HUES48 (cell line): Measurements from ENCODE around the gene ERFL.
"Not testable (repeated sequence)": the region's sequence is repeated elsewhere in the genome, so short reads cannot be mapped to it uniquely, and the experiment has no call there.

Experiments used
- H3K27ac ChIP-seq: one replicate; pipeline ENCODE4 v1.7.0; 2013; ENCODE audit warnings: low read depth, low read length, inconsistent platforms
- H3K27me3 ChIP-seq: 2 replicates; pipeline ENCODE4 v1.6.1; 2013; ENCODE audit warnings: mild to moderate bottlenecking, low read length; ENCODE audit not compliant: control insufficient read depth, insufficient read depth
- H3K36me3 ChIP-seq: 2 replicates; pipeline ENCODE4 v1.6.1; 2013; ENCODE audit warnings: low read length; ENCODE audit not compliant: control insufficient read depth, insufficient read depth
- H3K4me1 ChIP-seq: 2 replicates; pipeline ENCODE4 v1.6.1; 2013; ENCODE audit warnings: mild to moderate bottlenecking, low read length; ENCODE audit not compliant: control insufficient read depth, insufficient read depth
- H3K4me3 ChIP-seq: 2 replicates; pipeline ENCODE4 v1.5.1; 2013; ENCODE audit warnings: mild to moderate bottlenecking, low read depth, low read length
- H3K9ac ChIP-seq: 2 replicates; pipeline ENCODE4 v1.6.1; 2013; ENCODE audit warnings: mild to moderate bottlenecking, low read depth, low read length, moderate library complexity
- H3K9me3 ChIP-seq: 2 replicates; pipeline ENCODE4 v1.6.1; 2013; ENCODE audit warnings: low read length; ENCODE audit not compliant: control insufficient read depth, insufficient read depth

Gene ERFL

DNA sequence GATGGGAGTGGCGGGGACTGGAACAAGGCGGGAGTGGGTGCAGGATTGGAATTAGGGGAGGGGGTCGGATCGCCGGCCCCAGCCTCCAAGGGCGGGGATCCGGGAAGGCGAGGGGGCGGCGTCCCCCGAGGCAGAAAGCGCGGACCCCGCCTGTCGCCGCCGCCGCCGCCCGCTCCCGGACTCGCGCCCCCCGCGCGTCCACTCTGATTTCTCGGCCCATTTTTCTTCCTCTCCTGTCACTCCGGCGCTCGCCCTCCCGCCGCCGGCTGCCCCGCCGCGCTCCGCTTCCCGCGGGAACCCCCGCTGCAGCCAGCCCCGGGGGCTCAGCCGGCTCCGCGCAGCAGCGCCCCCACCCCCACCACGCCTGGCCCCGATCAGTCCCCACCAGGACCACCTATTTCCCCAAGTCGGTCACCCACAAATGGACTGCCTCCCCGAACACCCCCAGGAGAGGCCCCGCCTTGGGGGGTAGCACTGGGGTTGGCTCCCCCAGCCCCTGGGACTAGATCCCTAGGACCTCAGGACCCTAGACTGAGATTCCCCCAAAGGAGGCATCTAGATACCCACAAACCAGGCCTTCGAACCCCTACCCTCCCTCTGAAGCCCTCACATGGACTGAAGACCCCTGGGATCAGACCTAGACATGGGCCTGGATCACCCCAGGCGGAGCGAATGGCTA is 12.6 kb upstream of the ERFL start:
- no peaks in the 10 kb centered on the region for H3K36me3 ChIP-seq
- H3K27ac ChIP-seq = no peak overlapping the region
- H3K9ac ChIP-seq = no peak overlapping the region
- H3K4me1 ChIP-seq = no peaks in the 10 kb centered on the region
- H3K27me3 ChIP-seq = peaks cover 53% of the 10 kb centered on the region
- H3K4me3 ChIP-seq = peak overlapping the region; percentile 52
- H3K9me3 ChIP-seq = no peaks in the 10 kb centered on the region

DNA sequence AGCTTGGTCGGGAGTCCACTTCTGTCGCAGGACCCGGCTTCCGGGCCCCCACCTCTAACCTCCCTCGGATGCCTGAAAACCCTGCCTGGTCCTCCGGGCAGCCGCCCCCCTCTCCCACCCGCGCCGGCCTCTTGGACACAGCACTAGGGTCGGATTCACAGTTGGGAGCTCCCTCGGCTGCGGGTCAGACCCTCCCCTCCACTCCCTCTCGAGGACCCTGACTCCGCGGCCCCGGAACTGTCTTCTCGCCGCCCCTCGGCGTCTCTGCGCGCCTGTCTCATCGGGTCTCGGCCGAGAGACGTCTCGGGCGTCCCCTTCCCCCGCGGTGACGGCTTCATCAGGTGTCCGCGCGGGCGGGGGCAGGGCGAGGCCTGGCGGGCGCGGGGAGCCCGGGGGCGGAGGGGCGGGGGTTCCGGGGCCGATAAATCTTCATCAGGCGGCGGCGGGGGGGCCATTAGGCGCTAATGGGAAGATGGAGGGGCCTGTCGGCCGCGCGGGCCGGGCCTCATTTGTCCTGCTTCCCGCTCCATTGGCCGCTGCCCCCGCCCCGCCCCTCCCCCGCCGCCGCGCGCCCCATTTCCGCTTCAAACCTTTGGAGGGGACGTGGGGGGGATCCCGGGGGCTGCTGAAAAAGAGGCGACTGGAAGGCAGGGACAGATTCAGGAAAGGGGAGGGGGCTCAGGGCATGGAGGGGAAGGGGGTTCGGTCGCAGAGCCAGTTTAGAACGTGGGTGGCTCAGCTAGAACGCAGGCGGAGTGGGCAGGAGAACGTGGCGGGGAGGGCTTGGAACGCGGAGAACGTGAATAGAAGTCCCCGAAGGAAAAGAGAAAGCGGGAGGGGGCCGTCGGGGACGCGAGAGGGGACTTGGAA is 11.8 kb upstream of the ERFL start:
- H3K9ac ChIP-seq = no peak overlapping the region
- peak overlapping the region; percentile 52 for H3K4me3 ChIP-seq
- no peaks in the 10 kb centered on the region for H3K36me3 ChIP-seq
- H3K27me3 ChIP-seq = peaks cover 61% of the 10 kb centered on the region
- H3K4me1 ChIP-seq = no peaks in the 10 kb centered on the region
- H3K27ac ChIP-seq = no peak overlapping the region
- no peaks in the 10 kb centered on the region for H3K9me3 ChIP-seq

DNA sequence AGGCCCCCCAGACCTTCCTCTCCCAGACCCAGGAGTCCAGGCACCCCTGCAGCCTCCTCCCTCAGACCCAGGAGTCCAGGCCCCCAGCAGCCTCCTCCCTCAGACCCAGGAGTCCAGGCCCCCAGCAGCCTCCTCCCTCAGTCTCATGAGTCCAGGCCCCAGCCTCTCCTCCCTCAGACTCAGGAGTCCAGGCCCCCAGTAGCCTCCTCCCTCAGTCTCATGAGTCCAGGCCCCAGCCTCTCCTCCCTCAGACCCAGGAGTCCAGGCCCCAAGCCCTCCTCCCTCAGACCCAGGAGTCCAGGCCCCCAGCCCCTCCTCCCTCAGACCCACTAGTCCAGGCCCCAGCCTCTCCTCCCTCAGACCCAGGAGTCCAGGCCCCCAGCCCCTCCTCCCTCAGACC is 11.0 kb upstream of the ERFL start:
- H3K27ac ChIP-seq, H3K9ac ChIP-seq, H3K9me3 ChIP-seq, H3K4me1 ChIP-seq, H3K36me3 ChIP-seq, H3K4me3 ChIP-seq: not testable (repeated sequence)
- peaks cover 70% of the 10 kb centered on the region for H3K27me3 ChIP-seq

DNA sequence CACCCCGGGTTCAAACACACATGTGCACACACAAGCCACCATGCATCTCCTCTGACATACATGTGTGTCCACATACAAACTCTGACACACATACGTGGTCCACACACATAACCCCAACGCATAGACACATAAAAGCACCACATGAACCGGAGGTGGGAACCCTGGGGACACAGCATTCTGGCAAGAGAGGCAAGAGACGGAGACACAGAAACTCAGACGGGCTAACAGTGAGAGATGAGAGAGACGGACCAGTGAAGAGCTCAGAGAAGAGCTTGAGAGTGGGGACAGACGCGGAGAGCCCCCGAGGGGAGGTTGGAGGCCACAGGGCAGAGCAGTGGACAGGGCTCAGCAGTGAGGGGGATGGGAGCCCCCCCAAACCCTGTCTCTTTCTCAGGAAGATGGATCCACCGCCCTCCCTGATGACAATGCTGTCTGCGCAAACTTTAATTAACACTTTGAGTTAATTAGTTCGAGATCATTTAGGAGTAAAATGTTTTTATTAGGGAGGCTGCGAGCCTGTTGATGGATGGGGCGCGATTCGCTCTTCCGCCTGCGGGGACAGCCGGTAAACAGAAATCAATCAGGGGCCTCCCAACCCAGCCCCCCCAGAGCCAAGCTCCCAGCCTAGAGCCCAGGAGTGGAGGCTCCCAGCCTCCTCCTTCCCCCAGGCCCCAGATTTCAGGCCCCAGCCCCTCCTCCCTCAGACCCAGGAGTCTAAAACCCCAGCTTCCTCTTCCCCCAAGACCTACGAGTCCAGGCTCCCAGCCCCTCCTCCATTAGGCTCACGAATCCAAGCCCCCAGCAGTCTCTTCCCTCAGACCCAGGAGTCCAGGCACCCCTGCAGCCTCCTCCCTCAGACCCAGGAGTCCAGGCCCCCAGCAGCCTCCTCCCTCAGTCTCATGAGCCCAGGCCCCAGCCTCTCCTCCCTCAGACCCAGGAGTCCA is 9.5 kb upstream of the ERFL start:
- Histone ChIP-seq H3K9me3 (no peaks in the 10 kb centered on the region), H3K36me3 (no peaks in the 10 kb centered on the region), H3K27me3 (peaks cover 79% of the 10 kb centered on the region), H3K27ac (no peak overlapping the region), H3K9ac (no peak overlapping the region), H3K4me3 (no peak overlapping the region), H3K4me1 (no peaks in the 10 kb centered on the region; the same call in 1 of the 2 replicates)

DNA sequence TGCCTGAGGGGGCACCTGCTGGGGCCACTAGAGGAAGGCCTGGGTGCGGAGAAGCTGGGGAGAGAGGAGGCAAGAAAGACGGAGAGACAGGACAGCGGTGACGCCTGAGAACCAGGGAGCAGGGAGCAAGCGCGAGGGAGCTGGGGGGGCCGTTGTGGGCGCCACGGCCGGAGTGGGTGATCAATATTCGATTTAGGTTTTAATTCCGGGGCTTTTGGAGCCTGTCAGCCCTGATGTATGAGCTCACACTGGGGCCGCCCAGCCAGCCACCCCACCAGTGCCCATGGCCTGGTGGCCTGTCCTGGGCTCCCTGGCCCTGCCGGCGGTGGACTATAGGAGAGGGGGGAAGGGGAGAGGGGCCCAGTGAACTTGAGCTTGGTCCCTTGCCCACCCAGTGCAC is 8.7 kb upstream of the ERFL start:
- peaks cover 85% of the 10 kb centered on the region for H3K27me3 ChIP-seq
- no peak overlapping the region for H3K27ac ChIP-seq
- no peak overlapping the region for H3K9ac ChIP-seq
- peaks cover 2% of the 10 kb centered on the region for H3K4me1 ChIP-seq
- no peaks in the 10 kb centered on the region for H3K9me3 ChIP-seq
- H3K4me3 ChIP-seq = no peak overlapping the region
- H3K36me3 ChIP-seq = no peaks in the 10 kb centered on the region

DNA sequence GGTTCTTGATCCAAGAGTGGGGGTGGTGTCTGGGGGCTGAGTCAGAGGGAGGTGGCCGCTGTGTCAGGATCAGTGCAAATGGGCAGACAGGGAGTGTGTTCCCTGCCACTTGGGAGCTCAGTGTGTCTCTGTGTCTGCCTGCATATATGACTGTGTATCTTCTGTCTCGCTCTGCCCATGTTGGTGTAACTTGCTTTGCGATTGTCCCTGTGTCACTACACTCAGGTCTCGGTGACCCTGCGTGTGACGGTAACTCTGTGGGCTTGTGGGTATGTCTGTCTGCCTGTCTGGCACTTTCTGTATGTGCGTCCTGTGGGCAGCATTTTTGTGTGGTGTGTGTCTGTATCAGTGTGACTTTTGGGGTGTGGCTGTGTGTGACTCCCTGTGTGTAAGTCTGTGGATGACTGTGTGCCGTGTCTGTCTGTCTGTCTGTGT is 8.2 kb upstream of the ERFL start:
- Histone ChIP-seq H3K9me3 (no peaks in the 10 kb centered on the region), H3K36me3 (no peaks in the 10 kb centered on the region), H3K4me3 (no peak overlapping the region), H3K27me3 (peaks cover 86% of the 10 kb centered on the region), H3K4me1 (peaks cover 7% of the 10 kb centered on the region), H3K27ac (no peak overlapping the region), H3K9ac (no peak overlapping the region)

DNA sequence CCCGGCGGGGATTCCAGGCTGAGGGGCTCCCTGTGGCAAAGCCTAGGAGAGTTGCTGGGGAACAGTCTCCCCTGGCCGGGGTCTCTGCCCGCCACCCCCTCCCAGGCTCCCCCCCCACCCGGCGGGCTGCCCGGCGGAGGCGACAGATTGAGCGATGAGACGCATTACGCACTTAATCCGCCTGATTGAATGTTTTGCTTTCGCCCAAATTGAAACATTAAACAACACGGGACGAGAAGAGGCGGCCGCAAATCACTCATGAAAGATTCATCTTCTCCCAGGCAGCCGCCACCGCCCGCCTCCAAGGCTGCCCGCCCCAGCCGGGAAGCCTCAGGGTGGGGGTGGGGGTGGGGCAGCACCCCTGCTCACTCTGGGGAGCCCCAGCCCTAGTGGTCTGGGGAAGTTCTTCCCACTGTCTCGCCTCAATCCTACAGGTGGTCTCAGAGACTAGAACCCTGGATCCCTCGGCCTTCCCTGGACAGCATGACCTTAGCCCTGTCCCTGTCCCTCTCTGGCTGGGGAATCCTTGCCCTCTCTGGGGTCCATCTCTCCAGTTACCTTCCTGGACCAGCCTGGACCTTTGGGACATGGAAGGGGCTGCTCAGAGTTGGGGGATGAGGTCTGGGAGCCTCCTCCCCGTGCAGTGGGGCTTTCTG is 7.6 kb upstream of the ERFL start:
- H3K36me3 ChIP-seq = no peaks in the 10 kb centered on the region
- peaks cover 86% of the 10 kb centered on the region for H3K27me3 ChIP-seq
- H3K9me3 ChIP-seq = no peaks in the 10 kb centered on the region
- no peak overlapping the region for H3K9ac ChIP-seq
- no peak overlapping the region for H3K27ac ChIP-seq
- peaks cover 8% of the 10 kb centered on the region for H3K4me1 ChIP-seq
- no peak overlapping the region for H3K4me3 ChIP-seq

DNA sequence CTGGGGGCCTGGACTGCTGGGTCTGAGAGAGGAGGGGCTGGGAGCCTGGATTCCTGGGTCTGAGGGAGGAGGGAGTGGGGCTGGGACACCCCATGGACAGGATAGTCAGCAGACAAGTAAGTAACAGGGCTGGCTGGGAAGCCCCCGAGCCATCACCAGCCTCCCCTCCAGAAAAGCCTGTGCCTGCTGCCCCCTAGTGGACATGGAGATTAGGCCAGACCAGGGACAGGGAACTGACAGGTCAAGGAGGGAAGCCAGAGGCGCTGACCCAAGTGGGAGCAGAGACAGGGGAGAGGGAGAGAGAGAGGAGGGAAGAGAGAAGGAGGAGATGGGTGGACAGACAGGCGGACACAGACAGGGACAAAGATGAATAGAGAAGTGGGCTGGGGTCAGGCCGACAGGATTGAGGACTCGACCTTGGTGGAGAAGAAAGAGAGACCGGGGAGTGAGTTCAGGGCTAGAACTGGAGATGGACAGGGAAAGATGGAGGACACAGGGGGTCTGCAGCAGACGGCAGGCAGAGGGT is 6.7 kb upstream of the ERFL start:
- H3K4me1 ChIP-seq = peaks cover 8% of the 10 kb centered on the region
- no peak overlapping the region for H3K4me3 ChIP-seq
- no peak overlapping the region for H3K9ac ChIP-seq
- no peaks in the 10 kb centered on the region for H3K9me3 ChIP-seq
- H3K27ac ChIP-seq = no peak overlapping the region
- no peaks in the 10 kb centered on the region for H3K36me3 ChIP-seq
- H3K27me3 ChIP-seq = peaks cover 88% of the 10 kb centered on the region

DNA sequence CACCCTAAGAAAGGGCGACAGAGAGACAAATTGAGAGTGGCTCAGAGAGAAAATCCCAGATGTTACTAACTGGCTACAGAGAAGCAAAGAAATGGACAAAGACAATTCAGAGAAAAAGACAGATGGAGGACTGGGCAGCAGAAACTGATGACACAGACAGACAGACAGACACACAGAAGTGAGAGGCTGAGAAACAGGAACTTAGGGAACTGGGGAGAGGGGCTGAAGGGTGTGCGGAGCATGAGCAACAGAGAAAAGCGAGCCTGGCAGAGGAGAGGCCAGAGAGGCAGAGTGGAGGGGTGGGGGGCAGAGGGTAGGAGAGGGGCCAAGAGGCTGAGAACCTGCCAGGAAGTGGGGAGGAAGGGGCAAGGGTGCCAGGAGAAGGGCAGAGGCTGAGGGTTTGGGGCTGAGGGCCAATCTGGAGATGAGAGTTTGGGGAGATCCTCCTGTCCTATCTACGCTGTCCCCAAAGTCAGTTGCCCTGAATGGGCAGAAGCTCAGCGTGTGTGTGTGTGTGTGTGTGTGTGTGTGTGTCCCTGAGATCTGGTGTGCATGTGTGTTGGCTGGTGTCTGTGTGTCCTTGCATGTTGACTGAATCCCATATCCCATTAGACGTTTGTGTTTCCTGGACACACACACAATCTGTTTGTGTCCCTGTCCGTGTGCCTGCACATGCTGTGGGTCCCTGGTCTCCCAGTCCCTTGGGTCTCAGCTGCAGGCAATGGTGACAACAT is 5.6 kb upstream of the ERFL start:
- no peak overlapping the region for H3K4me3 ChIP-seq
- no peak overlapping the region for H3K27ac ChIP-seq
- peaks cover 94% of the 10 kb centered on the region for H3K27me3 ChIP-seq
- H3K36me3 ChIP-seq = no peaks in the 10 kb centered on the region
- H3K9me3 ChIP-seq = no peaks in the 10 kb centered on the region
- peaks cover 12% of the 10 kb centered on the region for H3K4me1 ChIP-seq
- H3K9ac ChIP-seq = no peak overlapping the region
